GM12864 (cell line): ENCODE results near the gene SMOC2.

Source experiments
- DNase-seq: peaks from one replicate; pipeline ENCODE4 v3.0.0-alpha.2; 2011; ENCODE audit warnings: low read depth
- H3K4me3 ChIP-seq: 2 replicates; pipeline ENCODE4 v1.5.1; 2011; ENCODE audit warnings: mild to moderate bottlenecking, low read depth, low read length, control low read depth
- TF ChIP-seq, protein P1 (sequence below): IDR thresholded peaks from 2 replicates; pipeline ENCODE4 v1.5.1; 2011; ENCODE audit warnings: low read depth, mild to moderate bottlenecking, moderate library complexity, low read length, control low read depth, inconsistent platforms; ENCODE audit errors: missing control alignments

The SMOC2 gene

DNA sequence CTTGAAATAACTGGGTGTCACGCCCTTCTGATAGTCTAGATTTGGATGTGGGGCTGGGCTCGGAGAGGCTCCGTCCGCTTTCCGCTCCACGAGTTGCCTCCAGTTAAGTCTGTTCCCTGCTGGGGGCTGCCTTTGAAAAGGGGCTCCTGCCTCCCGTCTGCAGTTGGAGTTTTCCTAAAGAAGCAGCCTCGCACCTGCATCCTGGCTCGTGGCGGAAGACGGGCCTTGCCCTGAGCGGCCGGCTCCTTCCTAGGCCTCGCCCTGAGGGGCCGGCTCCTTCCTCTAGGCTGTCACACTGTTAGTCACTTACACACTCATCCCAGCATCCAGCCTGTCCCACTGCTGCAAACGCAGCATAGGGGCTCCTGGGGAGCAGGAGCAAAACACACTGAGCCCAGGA is 74.4 kb downstream of the SMOC2 start:
- DNase-seq, result no peak
- H3K4me3 ChIP-seq, result no peak overlapping the region
- TF ChIP-seq, protein P1, sequence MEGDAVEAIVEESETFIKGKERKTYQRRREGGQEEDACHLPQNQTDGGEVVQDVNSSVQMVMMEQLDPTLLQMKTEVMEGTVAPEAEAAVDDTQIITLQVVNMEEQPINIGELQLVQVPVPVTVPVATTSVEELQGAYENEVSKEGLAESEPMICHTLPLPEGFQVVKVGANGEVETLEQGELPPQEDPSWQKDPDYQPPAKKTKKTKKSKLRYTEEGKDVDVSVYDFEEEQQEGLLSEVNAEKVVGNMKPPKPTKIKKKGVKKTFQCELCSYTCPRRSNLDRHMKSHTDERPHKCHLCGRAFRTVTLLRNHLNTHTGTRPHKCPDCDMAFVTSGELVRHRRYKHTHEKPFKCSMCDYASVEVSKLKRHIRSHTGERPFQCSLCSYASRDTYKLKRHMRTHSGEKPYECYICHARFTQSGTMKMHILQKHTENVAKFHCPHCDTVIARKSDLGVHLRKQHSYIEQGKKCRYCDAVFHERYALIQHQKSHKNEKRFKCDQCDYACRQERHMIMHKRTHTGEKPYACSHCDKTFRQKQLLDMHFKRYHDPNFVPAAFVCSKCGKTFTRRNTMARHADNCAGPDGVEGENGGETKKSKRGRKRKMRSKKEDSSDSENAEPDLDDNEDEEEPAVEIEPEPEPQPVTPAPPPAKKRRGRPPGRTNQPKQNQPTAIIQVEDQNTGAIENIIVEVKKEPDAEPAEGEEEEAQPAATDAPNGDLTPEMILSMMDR, result no peak

DNA sequence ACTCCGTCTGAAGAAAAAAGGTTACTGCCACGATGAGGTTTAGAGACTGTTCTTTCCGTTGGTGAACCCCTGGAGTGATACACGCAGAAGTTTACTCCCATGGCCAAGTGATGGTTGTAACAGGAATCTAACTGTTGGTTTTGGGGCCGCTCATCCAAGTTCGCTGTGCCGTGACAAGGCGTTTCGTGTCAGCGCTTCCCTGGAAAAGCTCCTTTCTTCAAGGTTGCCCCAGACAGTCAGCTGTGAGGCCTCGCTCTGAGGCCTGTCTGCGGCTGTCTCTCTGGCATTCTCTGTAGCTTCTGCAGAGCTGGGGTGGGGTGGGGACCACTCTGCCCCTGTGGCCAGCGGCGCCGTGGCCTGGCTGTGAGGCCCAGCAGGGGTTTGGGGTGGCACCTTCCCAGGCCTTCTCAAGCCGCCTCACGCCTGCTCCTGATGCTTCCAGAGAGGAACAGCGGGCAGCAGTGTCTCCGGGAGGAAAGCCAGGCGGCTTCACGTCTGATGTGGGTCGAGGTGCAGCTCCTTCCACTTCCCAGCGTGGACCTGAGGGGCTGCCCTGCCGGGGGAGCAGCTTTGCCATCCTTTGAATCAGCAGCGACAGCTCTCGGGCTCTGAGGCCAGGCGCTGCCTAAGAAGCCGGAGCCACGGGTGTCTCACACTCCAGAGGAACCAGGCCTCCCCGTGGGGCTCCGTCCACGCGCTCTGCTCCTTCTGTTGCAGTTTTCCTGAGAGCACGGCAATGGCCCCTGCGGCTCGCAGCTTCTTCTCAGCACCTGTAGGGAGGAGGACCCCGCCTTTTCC is 76.2 kb downstream of the SMOC2 start:
- DNase-seq, result no peak
- H3K4me3 ChIP-seq, result no peak overlapping the region
- TF ChIP-seq, protein P1, result no peak

DNA sequence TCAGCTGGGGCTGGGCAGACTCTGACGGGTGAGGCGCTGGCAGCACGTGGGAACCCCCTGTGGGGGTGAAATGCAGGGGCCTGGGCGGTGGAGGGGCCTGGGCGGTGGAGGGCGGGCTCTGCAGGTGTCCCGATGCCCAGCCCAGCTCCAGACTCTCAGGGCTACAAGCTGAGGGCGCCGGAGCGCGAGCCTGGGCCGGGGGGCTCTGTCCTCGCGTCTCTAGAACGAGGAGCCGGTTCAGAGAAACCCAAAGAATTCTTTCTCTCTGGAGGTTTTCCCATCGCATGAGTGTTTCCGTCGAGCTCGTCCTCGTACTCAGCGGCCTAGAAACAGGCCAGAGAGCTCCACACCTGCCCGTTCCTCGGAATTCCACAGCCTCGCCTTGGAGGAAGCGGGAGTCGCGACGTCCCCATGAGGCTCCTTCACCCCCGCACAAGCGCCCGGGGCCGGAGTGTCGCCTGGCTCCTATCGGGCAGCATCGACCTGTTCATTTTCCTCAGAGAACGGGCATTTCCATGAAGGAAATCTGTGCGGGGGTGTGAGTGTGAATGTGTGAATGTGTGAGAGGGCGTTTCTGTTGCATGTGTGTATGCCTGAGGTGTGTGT is 76.9 kb downstream of the SMOC2 start:
- no peak overlapping the region for H3K4me3 ChIP-seq
- DNase-seq, result no peak
- TF ChIP-seq, protein P1, result no peak

DNA sequence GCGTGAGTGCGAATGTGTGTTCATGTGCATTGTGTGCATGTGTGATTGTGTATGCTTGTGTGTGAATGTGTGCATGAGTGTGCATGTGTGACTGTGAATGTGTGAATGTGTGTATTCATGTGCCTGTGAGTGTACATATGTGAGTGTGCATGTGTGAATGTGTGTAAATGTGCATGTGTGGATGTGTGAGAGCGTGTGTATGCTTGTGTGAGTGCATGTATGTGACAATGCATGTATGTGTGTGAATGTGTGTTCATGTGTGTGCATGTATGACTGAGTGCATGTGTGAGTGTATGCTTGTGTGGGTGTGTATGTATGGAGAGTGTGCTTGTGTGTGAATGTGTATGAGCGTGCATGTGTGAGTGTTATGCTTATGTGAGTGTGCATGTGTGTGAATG is 77.4 kb downstream of the SMOC2 start:
- TF ChIP-seq, protein P1, result no peak
- H3K4me3 ChIP-seq, result no peak overlapping the region
- no peak for DNase-seq

DNA sequence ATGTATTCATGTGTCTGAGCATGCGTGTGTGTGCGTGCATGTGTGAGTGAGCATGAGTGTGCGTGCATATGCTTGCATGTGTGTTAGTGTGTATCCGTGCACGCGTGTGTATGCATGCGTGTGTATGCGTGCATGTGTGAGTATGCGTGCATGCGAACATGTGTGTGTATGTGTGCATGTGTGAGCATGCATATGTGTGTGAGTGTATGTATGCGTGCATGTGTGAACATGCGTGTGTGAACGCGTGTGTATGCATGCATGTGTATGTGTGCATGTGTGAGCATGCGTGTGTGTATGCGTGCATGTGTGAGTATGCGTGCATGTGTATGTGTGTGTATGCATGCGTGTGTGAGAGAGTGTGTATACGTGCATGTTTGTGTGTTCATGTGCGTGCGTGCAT is 77.9 kb downstream of the SMOC2 start:
- DNase-seq, result no peak
- TF ChIP-seq, protein P1, result no peak
- H3K4me3 ChIP-seq, result no peak overlapping the region

DNA sequence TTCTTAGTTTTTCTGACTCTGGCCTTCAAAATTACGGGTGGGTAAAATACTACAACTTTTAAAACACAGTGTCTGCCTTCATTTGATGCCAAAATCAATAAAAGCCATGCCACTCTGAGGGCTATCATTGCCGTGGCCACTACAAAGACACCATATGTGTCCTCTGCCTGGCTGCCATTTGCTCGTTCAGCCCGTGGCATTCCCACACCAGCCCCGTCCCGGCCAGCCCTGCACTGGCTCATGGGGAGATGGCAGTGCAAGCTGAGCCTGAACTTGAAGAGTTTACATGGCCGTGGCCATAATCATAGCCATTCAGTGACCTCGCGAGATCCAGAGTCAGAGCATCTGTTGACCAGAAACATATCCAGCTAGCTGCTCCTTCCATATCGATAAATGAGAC is 79.2 kb downstream of the SMOC2 start:
- DNase-seq, result no peak
- no peak overlapping the region for H3K4me3 ChIP-seq
- TF ChIP-seq, protein P1, result no peak
